DOHH2 (cell line): ENCODE results near the gene FAM184A.

Source experiments
- EZH2phosphoT487 ChIP-seq: fragments of 200-600 bp; sonication (generic); IDR thresholded peaks from 2 replicates; pipeline ENCODE4 v1.6.1; 2017; ENCODE audit warnings: borderline replicate concordance, mild to moderate bottlenecking, antibody characterized with exemption, low read length, moderate library complexity, mixed read lengths
- TF ChIP-seq, protein P1 (sequence below): fragments of 200-600 bp; sonication (generic); IDR thresholded peaks from one replicate; pipeline ENCODE4 v1.5.1; 2014; ENCODE audit warnings: antibody characterized with exemption, mild to moderate bottlenecking, low read depth, low read length; ENCODE audit not compliant: poor library complexity, severe bottlenecking

DNA sequence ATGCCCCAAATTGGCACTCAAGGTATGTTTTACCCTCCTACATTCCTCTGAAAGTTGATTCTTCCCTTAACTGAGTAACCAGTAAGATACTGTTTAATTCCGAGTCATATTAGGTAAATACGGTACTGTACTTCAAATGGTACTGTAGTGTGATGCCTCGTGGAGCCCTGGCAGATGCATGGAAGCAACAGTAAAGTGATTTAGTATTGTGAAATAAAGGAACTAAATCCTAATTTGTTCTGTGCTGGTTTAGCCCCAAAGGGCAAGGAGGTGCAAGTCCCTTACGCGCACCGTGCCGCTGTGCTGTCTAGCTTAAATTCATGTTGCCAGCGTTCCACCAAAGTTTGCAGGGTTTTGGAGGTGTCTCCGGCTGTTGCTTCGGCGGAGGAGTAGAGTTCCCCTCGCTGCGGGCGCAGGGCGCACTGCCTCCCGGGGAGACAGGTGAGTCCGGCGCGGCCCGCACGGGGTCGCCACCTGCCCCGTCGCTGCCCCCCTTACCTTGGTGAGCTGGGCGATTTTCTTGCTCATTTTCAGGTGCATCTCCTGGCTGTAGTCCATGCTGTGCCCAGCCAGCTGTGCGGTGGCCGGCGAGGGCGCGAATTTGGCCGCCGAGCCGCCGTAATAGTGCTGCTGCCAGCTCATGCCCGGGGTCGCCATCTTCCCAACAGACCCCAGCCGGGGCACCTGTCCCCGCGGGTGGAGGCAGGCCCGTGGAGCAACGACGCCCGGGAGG is 655 bp downstream of the FAM184A start:
- TF ChIP-seq, protein P1, sequence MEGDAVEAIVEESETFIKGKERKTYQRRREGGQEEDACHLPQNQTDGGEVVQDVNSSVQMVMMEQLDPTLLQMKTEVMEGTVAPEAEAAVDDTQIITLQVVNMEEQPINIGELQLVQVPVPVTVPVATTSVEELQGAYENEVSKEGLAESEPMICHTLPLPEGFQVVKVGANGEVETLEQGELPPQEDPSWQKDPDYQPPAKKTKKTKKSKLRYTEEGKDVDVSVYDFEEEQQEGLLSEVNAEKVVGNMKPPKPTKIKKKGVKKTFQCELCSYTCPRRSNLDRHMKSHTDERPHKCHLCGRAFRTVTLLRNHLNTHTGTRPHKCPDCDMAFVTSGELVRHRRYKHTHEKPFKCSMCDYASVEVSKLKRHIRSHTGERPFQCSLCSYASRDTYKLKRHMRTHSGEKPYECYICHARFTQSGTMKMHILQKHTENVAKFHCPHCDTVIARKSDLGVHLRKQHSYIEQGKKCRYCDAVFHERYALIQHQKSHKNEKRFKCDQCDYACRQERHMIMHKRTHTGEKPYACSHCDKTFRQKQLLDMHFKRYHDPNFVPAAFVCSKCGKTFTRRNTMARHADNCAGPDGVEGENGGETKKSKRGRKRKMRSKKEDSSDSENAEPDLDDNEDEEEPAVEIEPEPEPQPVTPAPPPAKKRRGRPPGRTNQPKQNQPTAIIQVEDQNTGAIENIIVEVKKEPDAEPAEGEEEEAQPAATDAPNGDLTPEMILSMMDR: no peak
- TF ChIP-seq EZH2phosphoT487: no peak
